ENCODE data around the gene PLD1. TPM values are rescaled to one million over a fixed set of nuclear protein-coding genes. Genes with fewer than 3 reads are reported as not detected.

The PLD1 gene
- total and polyA plus RNA-seq, 4 donors = 3.1 to 31.1 (median 12.2) TPM

DNA sequence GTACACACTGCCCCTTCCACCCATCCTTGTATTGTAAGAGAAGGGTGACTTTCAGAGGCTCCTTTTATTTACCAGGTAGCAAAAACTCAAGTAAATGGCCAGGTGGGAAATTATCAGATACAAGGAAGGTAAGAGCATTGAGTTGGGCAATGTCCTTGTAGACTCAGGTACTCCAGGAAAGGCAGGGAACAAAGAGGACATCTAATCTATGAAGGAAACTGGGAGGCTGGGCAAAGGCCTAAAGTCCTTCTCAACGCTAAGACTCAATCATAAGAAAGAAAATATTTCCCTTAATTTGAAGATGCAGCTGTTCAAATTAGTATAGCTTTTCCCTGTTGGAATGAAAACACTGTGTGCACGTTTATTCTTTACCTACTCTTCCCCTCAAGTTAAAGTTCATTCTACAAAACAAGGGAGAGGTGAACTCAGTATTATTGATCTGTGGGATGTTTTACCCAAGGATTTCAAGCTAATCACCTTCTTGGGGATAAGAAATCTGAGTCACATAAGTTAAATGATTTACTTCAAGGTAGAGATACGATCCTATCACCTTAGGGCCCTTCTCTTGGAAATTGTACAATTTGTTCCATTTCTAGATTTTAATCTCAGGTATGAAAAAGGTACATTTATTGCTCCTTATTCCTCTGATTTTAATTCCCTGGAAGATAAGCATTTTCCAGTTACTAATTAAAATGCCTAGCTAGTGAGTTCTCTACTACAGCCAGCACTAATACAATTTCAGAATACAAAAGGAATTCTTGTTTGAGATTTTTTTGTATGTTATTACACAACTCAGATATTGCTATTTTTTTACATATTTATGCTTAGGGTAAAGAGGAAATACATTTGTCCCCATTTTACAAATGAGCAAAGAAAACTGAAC lies 80.6 kb downstream of the PLD1 start:
- Histone ChIP-seq H3K36me3 (ENCODE audit: control insufficient read depth in 4 of 4, insufficient read depth in 4 of 4, low read length in 4 of 4) (peaks cover 0 to 8% (median 3%) of the 10 kb centered on the region in 4 donors), H3K9ac (ENCODE audit: insufficient read depth in 1 of 2, low read length in 2 of 2) (no peak overlapping the region), H3K9me3 (ENCODE audit: control insufficient read depth in 4 of 4, insufficient read depth in 3 of 4, low read length in 3 of 4) (no peaks in the 10 kb centered on the region), H3K27ac (ENCODE audit: low read depth in 1 of 2, low read length in 1 of 2) (no peak overlapping the region), H3K4me1 (ENCODE audit: control insufficient read depth in 5 of 5, insufficient read depth in 5 of 5, low read length in 5 of 5) (no peaks in the 10 kb centered on the region), H3K4me3 (no peak overlapping the region), H3K27me3 (ENCODE audit: control insufficient read depth in 3 of 3, insufficient read depth in 3 of 3, low read length in 2 of 3) (peaks cover 0 to 2% (median 0%) of the 10 kb centered on the region in 3 donors)
- DNase-seq = no peak
- WGBS, 2 donors = 85 to 97% methylated on average over 3 of the region's 3 CpGs
- ATAC-seq (ENCODE audit: insufficient read depth, low FRiP score) = no peak
- TF ChIP-seq CTCF (IDR thresholded peaks at IDR 0.05; ENCODE audit: control extremely low read depth, extremely low read depth) = no peak

GRCh38 chr3:171727288-171727687 lies 83.0 kb downstream of the PLD1 start:
- Histone ChIP-seq H3K27me3 (ENCODE audit: control insufficient read depth in 3 of 3, insufficient read depth in 3 of 3, low read length in 2 of 3) (peaks cover 0 to 2% (median 0%) of the 10 kb centered on the region in 3 donors), H3K4me1 (ENCODE audit: control insufficient read depth in 5 of 5, insufficient read depth in 5 of 5, low read length in 5 of 5) (no peaks in the 10 kb centered on the region), H3K9me3 (ENCODE audit: control insufficient read depth in 4 of 4, insufficient read depth in 3 of 4, low read length in 3 of 4) (no peaks in the 10 kb centered on the region), H3K36me3 (ENCODE audit: control insufficient read depth in 4 of 4, insufficient read depth in 4 of 4, low read length in 4 of 4) (peaks cover 0 to 5% (median 1%) of the 10 kb centered on the region in 4 donors), H3K4me3 (no peak overlapping the region), H3K9ac (ENCODE audit: insufficient read depth in 1 of 2, low read length in 2 of 2) (no peak overlapping the region), H3K27ac (ENCODE audit: low read depth in 1 of 2, low read length in 1 of 2) (no peak overlapping the region)
- no peak for DNase-seq
- 84 to 85% methylated on average over 3 of the region's 3 CpGs for WGBS, 2 donors
- no peak for TF ChIP-seq CTCF (IDR thresholded peaks at IDR 0.05; ENCODE audit: control extremely low read depth, extremely low read depth)
- no peak for ATAC-seq (ENCODE audit: insufficient read depth, low FRiP score)

GRCh38 chr3:171718493-171719185 lies 91.6 kb downstream of the PLD1 start:
- 75 to 81% methylated on average over 4 of the region's 4 CpGs for WGBS, 2 donors
- DNase-seq (no peak), ATAC-seq (ENCODE audit: insufficient read depth, low FRiP score) (no peak)
- TF ChIP-seq CTCF (IDR thresholded peaks at IDR 0.05; ENCODE audit: control extremely low read depth, extremely low read depth) = no peak
- Histone ChIP-seq H3K9ac (ENCODE audit: insufficient read depth in 1 of 2, low read length in 2 of 2) (no peak overlapping the region), H3K4me1 (ENCODE audit: control insufficient read depth in 5 of 5, insufficient read depth in 5 of 5, low read length in 5 of 5) (no peaks in the 10 kb centered on the region), H3K9me3 (ENCODE audit: control insufficient read depth in 4 of 4, insufficient read depth in 3 of 4, low read length in 3 of 4) (peaks cover 0 to 5% (median 0%) of the 10 kb centered on the region in 4 donors), H3K4me3 (no peak overlapping the region), H3K36me3 (ENCODE audit: control insufficient read depth in 4 of 4, insufficient read depth in 4 of 4, low read length in 4 of 4) (peaks cover 0 to 8% (median under 1%) of the 10 kb centered on the region in 4 donors), H3K27me3 (ENCODE audit: control insufficient read depth in 3 of 3, insufficient read depth in 3 of 3, low read length in 2 of 3) (peaks cover 0 to 9% (median 0%) of the 10 kb centered on the region in 3 donors), H3K27ac (ENCODE audit: low read depth in 1 of 2, low read length in 1 of 2) (no peak overlapping the region)
